Measurements from ENCODE around the gene FGF12. TPM values are rescaled to one million over a fixed set of nuclear protein-coding genes. Genes with fewer than 3 reads are reported as not detected.

Gene FGF12
- total and polyA plus RNA-seq, 11 donors, result 21.8 to 420 (median 265) TPM

DNA sequence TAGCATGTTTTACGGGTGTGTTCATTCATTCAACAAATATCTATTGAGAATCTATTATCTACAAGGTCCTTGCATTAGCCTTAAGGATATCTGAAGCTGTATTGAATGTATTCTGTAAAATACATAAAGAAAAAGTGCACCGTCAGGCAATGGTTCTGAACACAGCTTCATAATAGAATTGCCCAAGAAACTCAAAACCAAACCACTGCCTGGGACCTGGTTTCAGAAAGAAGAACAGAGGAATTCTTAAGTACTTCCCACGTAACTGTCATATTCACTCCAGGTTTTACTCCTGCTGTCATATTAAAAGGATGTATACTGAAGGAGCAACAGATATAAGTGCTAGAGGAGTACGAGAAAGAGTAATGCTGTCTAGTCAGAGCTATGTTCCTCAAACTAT is 115.9 kb downstream of the FGF12 start:
- Histone ChIP-seq H3K36me3 (no peaks in the 10 kb centered on the region), H3K4me3 (no peak overlapping the region), H3K27me3 (no peaks in the 10 kb centered on the region), H3K4me1 (peaks cover 0 to 26% (median 2%) of the 10 kb centered on the region in 12 donors), H3K9me3 (no peaks in the 10 kb centered on the region), H3K27ac (peak overlapping the region in 1 of 12 donors; percentile 44)
- ATAC-seq (no peak), DNase-seq (no peak)
- intact Hi-C loops (cut with DNase I), result no loop called here
- no peak for TF ChIP-seq POLR2A (IDR thresholded peaks at IDR 0.05)
- TF ChIP-seq, protein P1, sequence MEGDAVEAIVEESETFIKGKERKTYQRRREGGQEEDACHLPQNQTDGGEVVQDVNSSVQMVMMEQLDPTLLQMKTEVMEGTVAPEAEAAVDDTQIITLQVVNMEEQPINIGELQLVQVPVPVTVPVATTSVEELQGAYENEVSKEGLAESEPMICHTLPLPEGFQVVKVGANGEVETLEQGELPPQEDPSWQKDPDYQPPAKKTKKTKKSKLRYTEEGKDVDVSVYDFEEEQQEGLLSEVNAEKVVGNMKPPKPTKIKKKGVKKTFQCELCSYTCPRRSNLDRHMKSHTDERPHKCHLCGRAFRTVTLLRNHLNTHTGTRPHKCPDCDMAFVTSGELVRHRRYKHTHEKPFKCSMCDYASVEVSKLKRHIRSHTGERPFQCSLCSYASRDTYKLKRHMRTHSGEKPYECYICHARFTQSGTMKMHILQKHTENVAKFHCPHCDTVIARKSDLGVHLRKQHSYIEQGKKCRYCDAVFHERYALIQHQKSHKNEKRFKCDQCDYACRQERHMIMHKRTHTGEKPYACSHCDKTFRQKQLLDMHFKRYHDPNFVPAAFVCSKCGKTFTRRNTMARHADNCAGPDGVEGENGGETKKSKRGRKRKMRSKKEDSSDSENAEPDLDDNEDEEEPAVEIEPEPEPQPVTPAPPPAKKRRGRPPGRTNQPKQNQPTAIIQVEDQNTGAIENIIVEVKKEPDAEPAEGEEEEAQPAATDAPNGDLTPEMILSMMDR (IDR thresholded peaks at IDR 0.05), result no peak
- WGBS, 4 donors, result 79 to 87% (median 82%) methylated on average over 4 of the region's 4 CpGs

- 46 to 57% (median 52%) methylated on average over 8 of the region's 8 CpGs for WGBS, 4 donors
- H3K27ac ChIP-seq, result peak overlapping the region; percentile 10 to 67 (median 48)
These were observed 118.4 kb downstream of the FGF12 start for GRCh38 chr3:192608726-192609600.

DNA sequence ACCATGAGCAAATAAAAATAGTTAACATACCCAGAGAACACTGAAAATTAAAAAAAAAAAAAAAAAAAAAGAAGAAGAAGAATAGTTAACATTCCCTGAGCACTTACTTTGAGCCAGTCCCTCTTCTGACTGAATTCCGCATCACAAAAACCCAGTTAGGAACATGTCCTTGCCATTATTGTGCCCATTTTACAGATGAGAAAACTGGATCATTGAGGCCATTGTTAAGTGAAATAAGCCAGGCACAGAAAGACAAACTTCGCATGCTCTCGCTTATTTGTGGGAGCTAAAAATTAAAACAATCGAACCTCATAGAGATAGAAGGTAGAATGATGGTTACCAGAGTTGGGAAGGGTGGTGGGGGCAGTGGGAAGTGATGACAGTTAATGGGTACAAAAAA is 119.5 kb downstream of the FGF12 start:
- Histone ChIP-seq H3K4me3 (no peak overlapping the region), H3K4me1 (peaks cover 0 to 26% (median 2%) of the 10 kb centered on the region in 12 donors), H3K27me3 (no peaks in the 10 kb centered on the region), H3K27ac (peak overlapping the region in 3 of 12 donors; percentile 8 to 64 (median 58)), H3K9me3 (peaks cover 0 to 16% (median 3%) of the 10 kb centered on the region in 12 donors), H3K36me3 (no peaks in the 10 kb centered on the region)
- DNase-seq, result no peak
- ATAC-seq, result no peak
- no peak for TF ChIP-seq POLR2A (IDR thresholded peaks at IDR 0.05)
- TF ChIP-seq, protein P1 (IDR thresholded peaks at IDR 0.05), result no peak
- 84 to 90% (median 88%) methylated on average over 4 of the region's 4 CpGs for WGBS, 4 donors
- intact Hi-C loops (cut with DNase I), result no loop called here

More at GRCh38 chr3:192608726-192609600, 118.4 kb downstream of the FGF12 start:
- intact Hi-C loops (cut with DNase I), result no loop called here
- DNase-seq (no peak), ATAC-seq (peak in 3 of 4 donors; percentile 45 to 59 (median 58))
- Histone ChIP-seq H3K4me3 (no peak overlapping the region), H3K27me3 (no peaks in the 10 kb centered on the region), H3K4me1 (peaks cover 0 to 26% (median 2%) of the 10 kb centered on the region in 12 donors), H3K36me3 (no peaks in the 10 kb centered on the region), H3K9me3 (peaks cover 0 to 6% (median under 1%) of the 10 kb centered on the region in 12 donors)
- TF ChIP-seq, protein P1 (IDR thresholded peaks at IDR 0.05), result no peak
- TF ChIP-seq POLR2A (IDR thresholded peaks at IDR 0.05), result no peak

DNA sequence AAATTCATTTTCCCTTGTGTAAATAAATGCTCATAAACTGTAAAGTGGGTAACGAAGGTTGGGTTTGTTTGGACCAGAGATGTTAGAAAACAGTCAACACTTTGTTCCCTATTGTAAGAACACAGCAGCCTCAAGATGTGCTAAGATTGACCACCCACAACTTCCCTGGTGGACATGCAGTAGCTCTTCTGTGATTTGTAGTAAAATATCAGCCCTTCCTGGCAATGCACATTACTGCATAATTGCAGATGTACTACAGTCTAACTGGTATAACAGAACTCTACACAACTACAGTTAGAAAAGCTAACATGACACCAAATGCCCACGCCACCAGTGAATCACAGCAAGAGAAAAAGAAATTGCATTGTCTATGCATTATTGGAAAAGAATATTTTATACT is 129.4 kb downstream of the FGF12 start:
- Histone ChIP-seq H3K4me3 (peak overlapping the region in 1 of 12 donors; percentile 1), H3K9me3 (peaks cover 0 to 14% (median 0%) of the 10 kb centered on the region in 12 donors), H3K4me1 (peaks cover 0 to 23% (median 0%) of the 10 kb centered on the region in 12 donors), H3K27me3 (no peaks in the 10 kb centered on the region), H3K36me3 (no peaks in the 10 kb centered on the region), H3K27ac (peak overlapping the region in 11 of 12 donors; percentile 5 to 56 (median 34))
- ATAC-seq (no peak), DNase-seq (no peak)
- intact Hi-C loops (cut with DNase I), result no loop called here
- no peak for TF ChIP-seq POLR2A (IDR thresholded peaks at IDR 0.05)
- TF ChIP-seq, protein P1 (IDR thresholded peaks at IDR 0.05), result no peak
- WGBS, 4 donors, result 67 to 77% (median 71%) methylated on average over 2 of the region's 2 CpGs
